Adrenal gland (tissue), 19 donors: ENCODE data around the gene CATSPER3. TPM values are rescaled to one million over a fixed set of nuclear protein-coding genes. Genes with fewer than 3 reads are reported as not detected.

ENCODE experiments used
- DNase-seq, 7 donors: peaks; one replicate each; pipeline ENCODE4 v3.0.0-alpha.2; 2019 to 2020
- H3K27ac ChIP-seq, 5 donors: fragments of 200-600 bp; sonication (generic) in 4 of 5; 1 replicate in 3 of 5; 2 replicates in 2 of 5; pipeline versions ENCODE4 v1.5.1 to v1.8.0; 2016 to 2020; ENCODE audit warnings: mild to moderate bottlenecking in 1 of 5
- H3K27me3 ChIP-seq: fragments of 200-600 bp; 2 replicates; pipeline ENCODE4 v1.8.0; 2021
- H3K36me3 ChIP-seq, 2 donors: fragments of 200-600 bp; replicated peaks in 1 of 2; 1 replicate in 1 of 2; 2 replicates in 1 of 2; pipeline versions ENCODE4 v1.5.1 to v1.8.0; 2018 to 2022
- H3K4me1 ChIP-seq, 2 donors: fragments of 200-600 bp; replicated peaks in 1 of 2; 1 replicate in 1 of 2; 2 replicates in 1 of 2; pipeline versions ENCODE4 v1.5.1 to v1.8.0; 2018 to 2021
- H3K4me3 ChIP-seq, 4 donors: fragments of 200-600 bp; sonication (generic) in 3 of 4; one replicate each; pipeline ENCODE4 v1.5.1; 2016 to 2018
- H3K9me3 ChIP-seq, 3 donors: fragments of 200-600 bp; sonication (generic) in 1 of 3; replicated peaks in 1 of 3; 1 replicate in 2 of 3; 2 replicates in 1 of 3; pipeline versions ENCODE4 v1.5.1 to v1.8.0; 2016 to 2021
- CTCF ChIP-seq, 6 experiments: fragments of 450-650 bp in 4 of 6; fragments of 200-600 bp in 2 of 6; sonication (generic) in 1 of 6; IDR thresholded peaks; 1 replicate in 5 of 6; 2 replicates in 1 of 6; pipeline versions ENCODE4 v1.5.1 to v1.8.0; 2016 to 2021; ENCODE audit warnings: antibody characterized with exemption in 6 of 6, mild to moderate bottlenecking in 2 of 6, moderate library complexity in 1 of 6
- POLR2A ChIP-seq, 2 donors: fragments of 450-650 bp; IDR thresholded peaks; one replicate each; pipeline ENCODE4 v1.6.1; 2017; ENCODE audit warnings: antibody characterized with exemption in 2 of 2, mild to moderate bottlenecking in 2 of 2, moderate library complexity in 1 of 2
- WGBS, 4 donors: extraction: QIAGEN DNeasy Blood & Tissue Kit in 2 of 4; methylation state at CpG; one replicate each; pipeline versions ENCODE4 v1.1.5 to v1.1.7; 2013 to 2017; 5-methylcytosine and 5-hydroxymethylcytosine counted together
- intact Hi-C, 2 donors: fragments of 100-400 bp; cut with DNase I; formaldehyde crosslinking; loops; one replicate each; pipeline versions ENCODE4 v1.14.1 to v1.15.0; 2022 to 2023
- long read RNA-seq, 10 donors: library from polyadenylated mRNA in 3 of 10; unstranded in 2 of 10; stranded (forward) in 1 of 10; transcript quantifications; one replicate each; pipeline ENCODE4 v2.0.0 and lab custom pipeline, GENCODE V29; 2021 to 2026
- polyA plus RNA-seq, 3 donors: library from polyadenylated mRNA; stranded (reverse); fragments of 200-250 nt in 2 of 3; fragments of 350-450 nt in 1 of 3; fragmentation: Illumina TruSeq in 1 of 3; extraction: RNeasy Lipid Tissue Mini Kit (QIAGEN cat#74804) in 1 of 3; gene quantifications; one replicate each; pipeline ENCODE4 v1.2.3, GENCODE V29; 2013 to 2014
- total RNA-seq, 9 donors: library from RNA; depleted of rRNA in 4 of 9; stranded (reverse); fragments of >200 nt in 4 of 9; fragments of 120-200 nt in 1 of 9; fragmentation: NEBNext Ultra II Directional in 1 of 9; extraction: Animal tissue kit (Norgen Biotek cat#: 25700) in 1 of 9; gene quantifications; one replicate each; pipeline versions ENCODE4 v1.1.0 to v1.2.4, GENCODE V29; 2013 to 2023
- donor health status: healthy with polysubstance abuse.
- donor health status: Bipolar disorder and iron deficiency.
- donor health status: DM: yes; HTN: yes; CAD: no.
- donor health status: DM: no; HTN: no; CAD: no.
- donor health status: DM: no; HTN: no; CAD: no.
- donor health status: DM: yes; HTN: yes; CAD: no.

Gene CATSPER3
- total RNA-seq (1 to 10 TPM in 2 of 9 donors, under 1 TPM in 5, not detected in 2; 0.28 to 1.5 (median 0.50) TPM), polyA plus RNA-seq (1 to 10 TPM in 2 of 3 donors, under 1 TPM in 1; 0.71 to 2.7 (median 1.4) TPM)
- long read RNA-seq, donor 1: 0 reads
- long read RNA-seq, donor 2: 0 reads
- long read RNA-seq, donor 3: 0 reads
- long read RNA-seq, donor 4, partial matches to known transcripts: 0 of 1 reads
- long read RNA-seq, donor 4, other reads (novel, unspliced or antisense): 1 of 1 reads
- long read RNA-seq, donor 5: 0 reads
- long read RNA-seq, donor 6: 0 reads
- long read RNA-seq, donor 7: 0 reads
- long read RNA-seq, donor 8: 0 reads
- long read RNA-seq, donor 9: 0 reads
- long read RNA-seq, donor 10: 0 reads

GRCh38 chr5:134967607-134968006 is at the start of gene CATSPER3:
Gene CATSPER3, plus strand, starts transcription at chr5:134967907. Its CDS starts 85 bp downstream, at chr5:134967992.
- WGBS, 4 donors: 91 to 100% (median 94%) methylated on average over 3 of the region's 3 CpGs
- no peaks in the 10 kb centered on the region for H3K9me3 ChIP-seq
- H3K36me3 ChIP-seq: no peaks in the 10 kb centered on the region
- intact Hi-C loops: no loop called here
- H3K4me1 ChIP-seq: no peaks in the 10 kb centered on the region
- no peak within 1 kb of the TSS for H3K27ac ChIP-seq
- H3K27me3 ChIP-seq: no peaks in the 10 kb centered on the region
- DNase-seq: no peak
- no peak within 1 kb of the TSS for H3K4me3 ChIP-seq
- TF ChIP-seq POLR2A (IDR thresholded peaks at IDR 0.05): no peak
- no peak for TF ChIP-seq CTCF (IDR thresholded peaks at IDR 0.05)

- TF ChIP-seq CTCF (IDR thresholded peaks at IDR 0.05) (no peak), POLR2A (IDR thresholded peaks at IDR 0.05) (no peak)
- Histone ChIP-seq H3K27me3 (no peaks in the 10 kb centered on the region), H3K27ac (no peak overlapping the region), H3K36me3 (peaks cover 0 to 22% of the 10 kb centered on the region in 2 donors), H3K9me3 (no peaks in the 10 kb centered on the region), H3K4me1 (no peaks in the 10 kb centered on the region), H3K4me3 (no peak overlapping the region)
- WGBS, 4 donors: 94 to 99% (median 98%) methylated on average over 3 of the region's 3 CpGs
- DNase-seq: no peak
- intact Hi-C loops: loop anchor here in 1 of 2 donors (10.0 kb wide), 1 partner anchor 416 kb away; no protein-coding TSS in a partner anchor
These were observed 48.8 kb upstream of the CATSPER3 start for GRCh38 chr5:134918861-134919260.

- Histone ChIP-seq H3K4me3 (no peak overlapping the region), H3K4me1 (no peaks in the 10 kb centered on the region), H3K36me3 (peaks cover 0 to 9% of the 10 kb centered on the region in 2 donors), H3K27me3 (no peaks in the 10 kb centered on the region), H3K9me3 (no peaks in the 10 kb centered on the region), H3K27ac (no peak overlapping the region)
- 93 to 100% (median 95%) methylated on average over 5 to 9 of the region's 9 CpGs for WGBS, 4 donors
- intact Hi-C loops: no loop called here
- DNase-seq: no peak
- no peak for TF ChIP-seq CTCF (IDR thresholded peaks at IDR 0.05)
- TF ChIP-seq POLR2A (IDR thresholded peaks at IDR 0.05): no peak
These were observed 46.7 kb upstream of the CATSPER3 start for GRCh38 chr5:134920848-134921575.

- no peak overlapping the region for H3K4me3 ChIP-seq
- 98 to 99% (median 98%) methylated on average over 3 of the region's 3 CpGs for WGBS, 4 donors
- no peak for TF ChIP-seq POLR2A (IDR thresholded peaks at IDR 0.05)
- TF ChIP-seq CTCF (IDR thresholded peaks at IDR 0.05): no peak
- no peaks in the 10 kb centered on the region for H3K27me3 ChIP-seq
- no peaks in the 10 kb centered on the region for H3K36me3 ChIP-seq
- no peaks in the 10 kb centered on the region for H3K4me1 ChIP-seq
- intact Hi-C loops: no loop called here
- no peak overlapping the region for H3K27ac ChIP-seq
- no peak for DNase-seq
- no peaks in the 10 kb centered on the region for H3K9me3 ChIP-seq
These were observed 35.2 kb upstream of the CATSPER3 start for GRCh38 chr5:134932508-134932907.
